Epidermal melanocyte (primary cell): Measurements from ENCODE around the gene CELF4.

ENCODE experiments used
- DNase-seq: peaks from one replicate; pipeline ENCODE4 v3.0.0; 2011; ENCODE audit warnings: low spot score; ENCODE audit not compliant: insufficient read length

The CELF4 gene

DNA sequence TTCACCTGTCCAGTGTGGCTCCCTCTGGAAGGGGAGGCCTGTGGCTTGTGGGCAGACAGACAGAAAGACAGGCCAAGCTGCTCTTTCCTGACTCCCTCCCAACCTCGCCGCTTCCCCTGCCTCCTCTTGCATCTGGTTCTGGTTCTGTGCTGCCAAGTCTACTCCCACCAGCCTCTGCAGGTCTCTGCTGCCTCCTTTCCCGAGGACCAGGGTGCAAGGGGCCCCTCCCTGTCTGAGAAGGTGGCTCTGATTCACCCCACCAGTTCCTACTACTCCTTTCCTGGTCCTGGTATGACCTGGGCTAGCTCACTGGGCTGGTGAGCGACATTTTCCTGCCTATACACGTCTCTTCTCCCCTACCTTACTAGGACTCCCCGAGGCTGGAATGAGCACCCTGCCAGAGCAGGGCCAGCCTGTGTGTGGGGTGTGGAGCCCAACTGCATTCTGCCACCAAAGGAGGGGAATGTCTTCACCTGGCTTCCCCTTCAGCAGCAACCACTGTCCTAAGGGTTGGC, 238.5 kb downstream of the CELF4 start:
- no peak for DNase-seq

DNA sequence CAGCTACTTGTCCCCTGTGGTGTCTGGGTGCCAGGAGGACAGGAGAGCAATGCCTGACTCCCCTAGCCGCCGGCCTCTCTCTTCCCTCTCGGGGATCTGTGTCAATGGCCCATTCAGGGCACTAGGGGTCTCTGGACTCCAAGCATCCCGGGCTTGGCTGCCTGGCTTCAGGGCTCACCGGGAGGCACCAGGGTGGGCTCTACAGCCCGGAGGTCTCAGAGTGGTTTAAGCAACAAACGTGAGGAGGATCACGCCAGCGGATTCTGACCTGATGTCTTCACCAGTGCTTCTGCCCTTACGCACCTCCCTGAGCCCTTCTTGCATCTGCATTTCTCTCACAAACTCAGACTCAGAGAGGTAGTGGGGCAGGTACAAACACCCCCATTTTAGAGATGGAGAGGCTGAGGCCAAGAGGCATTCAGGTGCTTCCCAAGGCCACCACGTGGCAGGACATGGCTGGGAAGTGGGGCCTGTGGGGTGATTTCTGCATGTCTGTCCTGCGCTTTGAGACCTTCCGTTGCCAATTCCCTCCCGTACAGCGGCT, 243.0 kb downstream of the CELF4 start:
- no peak for DNase-seq

DNA sequence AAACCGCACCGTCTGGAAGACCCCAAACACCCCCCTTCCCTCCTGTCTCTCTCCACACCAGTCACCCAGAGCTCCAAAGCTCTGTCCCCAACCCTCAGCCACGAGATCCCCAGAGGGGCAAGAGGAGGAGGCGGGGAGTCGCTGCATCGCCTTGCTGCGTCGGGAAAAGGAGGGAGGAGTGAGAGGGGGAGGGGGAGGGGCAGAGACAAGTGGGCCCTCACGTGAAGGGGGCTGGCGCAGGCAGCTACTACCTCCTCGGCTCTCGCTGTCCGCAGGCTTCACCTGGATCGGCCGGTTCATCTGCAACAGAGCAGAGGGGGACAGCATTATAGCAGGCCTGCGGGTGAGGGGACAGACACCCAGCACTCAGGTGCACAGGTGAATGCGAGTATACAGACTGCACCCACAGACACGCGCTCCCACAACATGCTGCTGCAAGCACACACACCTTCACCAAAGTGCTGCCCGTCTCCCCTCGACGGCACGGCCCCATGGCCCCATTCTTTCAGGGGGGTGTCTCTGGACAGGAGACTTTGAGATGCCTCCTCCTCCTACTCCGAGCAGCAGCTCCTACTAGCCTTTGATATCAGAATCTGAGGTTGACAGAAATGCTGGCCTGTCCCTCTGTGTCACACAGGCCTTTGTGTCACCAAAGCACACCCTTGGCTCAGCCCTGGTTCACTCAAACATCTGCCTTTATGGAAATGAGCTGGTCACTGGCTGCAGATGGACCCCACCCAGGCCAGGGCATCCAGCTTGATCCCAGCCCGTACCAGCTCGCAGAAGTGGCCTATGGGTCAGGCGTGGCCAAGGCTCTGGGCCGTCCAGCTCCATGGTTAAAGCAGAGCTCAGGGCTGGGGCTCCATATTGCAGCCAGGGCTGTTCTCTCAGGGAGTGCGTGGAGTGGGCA, 243.8 kb downstream of the CELF4 start:
- DNase-seq = no peak

DNA sequence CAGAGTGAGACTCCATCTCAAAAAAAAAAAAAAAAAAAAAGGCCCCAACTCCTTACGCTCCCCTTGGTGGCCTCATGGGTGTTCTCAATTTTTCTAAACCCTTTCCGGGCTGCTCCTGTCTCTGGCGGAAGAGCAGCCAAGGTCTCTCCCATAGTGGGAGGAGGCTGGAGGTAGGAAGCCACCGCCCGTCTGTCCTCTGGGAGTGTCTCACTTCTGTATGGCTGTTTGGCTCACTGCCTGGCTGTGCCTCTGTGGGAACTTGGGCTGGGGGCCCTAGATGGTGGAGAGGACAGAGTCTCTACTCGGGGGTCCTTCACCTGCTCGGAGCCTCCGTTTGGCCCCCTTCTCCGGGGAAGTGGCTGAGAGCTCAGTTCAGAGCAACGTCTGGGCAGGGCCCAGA, 245.3 kb downstream of the CELF4 start:
- no peak for DNase-seq

DNA sequence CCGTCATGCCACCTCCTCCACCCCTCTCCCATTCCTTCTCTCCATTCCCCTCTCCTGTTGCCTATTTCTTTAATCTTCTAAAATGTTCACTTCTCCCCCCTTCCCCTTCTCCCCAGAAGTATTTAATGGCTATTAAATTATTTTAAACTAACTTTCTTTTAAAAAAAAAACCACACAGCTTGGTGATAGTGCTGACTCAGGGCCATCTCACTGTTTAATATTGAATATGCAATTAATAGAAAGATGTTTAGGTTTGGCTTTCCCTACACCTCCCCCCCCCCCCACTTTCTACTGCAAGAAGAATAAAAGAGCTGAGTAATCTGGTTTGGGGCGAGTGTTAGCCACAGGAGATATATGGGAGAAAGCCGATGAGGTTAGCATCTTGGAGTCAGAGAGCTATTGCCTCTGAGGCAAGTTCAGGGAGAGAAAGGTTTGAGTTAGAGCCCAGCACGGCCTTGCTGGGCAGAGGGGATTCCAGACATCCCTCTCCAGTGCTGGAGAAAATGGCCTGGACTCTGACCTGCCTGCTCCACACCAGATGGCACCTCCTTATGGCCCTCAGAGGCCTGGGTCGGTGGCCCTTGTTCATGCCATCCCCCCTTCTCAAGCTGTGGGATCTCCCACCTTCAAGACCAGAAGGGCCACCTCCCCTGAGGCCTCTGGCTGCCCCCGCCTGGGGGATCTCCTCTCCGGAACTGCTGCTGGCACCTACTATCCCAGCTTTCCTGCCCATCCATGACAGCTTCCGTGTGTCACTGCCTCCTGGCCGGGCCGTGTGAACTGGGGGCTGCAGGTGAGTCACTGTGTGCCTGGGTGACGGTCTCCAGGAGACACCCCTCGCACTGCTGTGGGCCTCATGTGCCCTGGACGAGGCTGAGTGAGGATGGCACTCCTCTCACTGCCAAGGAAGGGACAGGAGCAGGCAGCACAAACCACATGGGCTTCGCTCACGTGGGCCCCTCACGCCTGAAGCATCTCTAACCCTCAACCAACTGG, 246.9 kb downstream of the CELF4 start:
- no peak for DNase-seq

DNA sequence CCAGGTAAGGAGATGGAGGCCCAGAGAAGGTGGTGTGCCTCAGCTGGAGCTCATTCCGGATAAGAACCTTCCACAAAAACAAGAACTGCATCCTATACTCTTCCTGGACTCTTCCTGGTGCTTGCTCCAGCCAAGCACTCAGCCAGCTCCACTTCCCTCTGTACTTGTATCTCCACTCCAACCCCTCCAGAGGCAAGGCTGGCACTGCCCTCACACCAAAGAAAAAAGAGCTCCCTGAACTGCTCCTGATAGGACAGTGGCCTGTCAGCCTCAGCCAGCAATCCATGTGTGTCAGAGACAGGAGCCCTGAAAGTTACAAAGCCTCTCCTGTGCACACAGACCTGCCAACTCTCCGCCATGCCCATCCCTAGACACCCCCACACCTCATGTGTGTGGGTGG, 248.1 kb downstream of the CELF4 start:
- DNase-seq = no peak

DNA sequence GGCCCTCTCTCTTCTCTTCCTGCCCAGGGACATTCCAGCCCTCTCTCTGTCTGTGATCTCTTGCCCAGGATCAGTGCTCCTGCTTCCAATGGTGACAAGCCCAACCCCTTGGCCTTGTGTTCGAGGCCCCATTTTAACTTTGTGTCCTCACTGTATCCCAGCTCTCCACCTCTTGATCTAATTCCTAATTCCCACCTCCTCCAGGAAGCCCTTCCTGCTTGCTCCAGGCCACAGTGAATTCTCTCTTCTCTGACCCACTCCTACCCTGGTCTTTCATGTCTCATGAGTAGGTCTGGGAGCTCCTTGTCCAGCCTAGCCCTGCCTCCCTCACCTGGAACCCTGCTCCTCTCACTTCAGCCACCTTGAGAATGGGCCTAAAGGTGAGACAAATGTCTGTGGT, 249.1 kb downstream of the CELF4 start:
- no peak for DNase-seq

DNA sequence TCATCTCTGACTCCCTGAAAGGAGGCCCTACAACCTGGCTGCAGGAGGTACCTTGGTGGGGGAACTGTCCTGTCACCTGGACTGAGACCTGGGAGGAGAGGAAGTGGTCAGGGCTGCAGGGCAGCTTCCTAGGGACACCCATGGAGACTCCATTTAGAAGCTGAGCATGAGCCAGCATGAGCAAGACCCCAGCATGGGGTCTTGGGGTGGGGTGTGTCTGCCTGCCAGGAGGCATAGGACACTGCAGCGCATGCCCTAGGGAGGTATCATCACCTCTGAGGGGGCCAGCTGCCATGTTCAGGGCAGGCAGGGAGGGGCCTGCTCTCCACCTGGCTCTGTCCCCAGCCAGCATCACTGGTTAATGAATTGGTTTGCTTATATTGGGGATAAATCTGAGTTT, 249.7 kb downstream of the CELF4 start:
- no peak for DNase-seq

DNA sequence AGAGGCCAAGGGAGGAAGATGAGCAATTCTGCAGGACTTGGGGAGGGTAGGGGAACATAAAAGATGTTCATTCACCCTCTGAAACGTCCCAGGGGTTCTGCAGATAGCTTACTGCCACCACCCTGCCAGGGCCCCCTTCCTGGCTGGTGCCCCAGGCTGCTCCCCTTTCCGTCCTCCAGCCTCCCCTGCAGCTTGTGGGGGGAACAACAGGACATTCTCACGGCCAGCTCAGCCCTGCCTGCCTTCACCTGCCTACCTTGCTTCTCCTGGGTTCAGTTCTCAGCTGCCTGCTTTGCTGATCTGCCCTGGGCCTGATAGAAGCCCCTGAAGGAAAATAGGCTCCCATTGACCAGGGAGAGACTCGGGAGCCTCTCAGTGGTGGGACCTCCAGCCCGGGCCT, 251.1 kb downstream of the CELF4 start:
- no peak for DNase-seq

DNA sequence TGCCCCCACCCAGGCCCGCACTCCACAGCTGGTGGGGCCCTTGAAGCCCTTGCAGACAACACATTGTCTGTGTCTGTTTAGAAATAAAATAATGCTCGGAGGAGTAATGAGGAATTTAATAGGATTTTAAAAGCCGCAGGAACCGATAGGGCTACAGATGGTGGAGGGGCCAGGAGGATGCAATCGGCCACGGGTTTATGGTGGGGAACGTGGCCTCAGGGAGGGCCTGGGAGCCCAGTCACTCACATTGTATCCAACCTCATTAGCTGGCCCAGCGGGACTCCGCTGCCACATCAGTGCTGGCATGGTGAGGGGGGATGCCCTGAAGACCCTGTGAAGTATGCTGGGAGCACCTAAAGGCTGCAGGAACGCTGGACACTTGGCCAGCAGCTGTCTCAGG, 252.0 kb downstream of the CELF4 start:
- DNase-seq = no peak

DNA sequence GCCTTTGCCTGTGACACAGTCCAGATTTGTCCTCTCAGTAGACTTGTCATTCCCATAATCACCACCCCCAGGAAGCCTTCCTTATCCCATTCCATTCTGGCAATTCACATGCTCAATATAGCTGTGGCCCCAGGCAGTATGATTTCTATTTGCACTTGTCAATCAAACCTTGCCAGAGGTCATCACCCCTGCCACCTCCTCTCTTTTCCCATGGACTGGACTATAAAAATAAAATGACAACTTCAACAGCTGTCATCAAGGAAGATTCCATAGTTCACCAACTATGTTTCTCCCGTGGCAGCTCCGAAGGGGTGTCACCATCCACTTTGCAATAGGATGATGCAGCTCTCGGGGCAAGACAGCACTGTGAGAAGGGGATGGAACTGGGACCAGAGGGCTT, 255.7 kb downstream of the CELF4 start:
- no peak for DNase-seq

DNA sequence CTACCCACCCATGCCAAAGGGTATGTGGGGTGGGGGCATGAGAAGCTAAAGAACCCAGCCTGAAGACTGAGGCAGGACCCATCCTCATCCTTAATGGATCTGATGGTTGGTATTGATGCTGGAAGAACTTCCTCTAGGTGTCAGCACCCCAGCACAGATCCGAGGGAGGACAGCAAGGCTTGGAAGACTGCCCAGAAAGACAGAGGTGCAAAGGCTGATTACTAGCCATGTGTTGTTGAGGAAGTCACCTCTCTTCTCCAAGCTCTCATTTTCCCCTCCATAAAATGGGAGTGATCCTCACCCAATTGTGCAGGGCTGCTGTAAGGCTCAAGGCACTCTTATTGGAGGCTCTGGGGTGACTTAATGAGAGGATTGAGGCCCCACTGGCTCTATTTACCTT, 256.5 kb downstream of the CELF4 start:
- DNase-seq = no peak

DNA sequence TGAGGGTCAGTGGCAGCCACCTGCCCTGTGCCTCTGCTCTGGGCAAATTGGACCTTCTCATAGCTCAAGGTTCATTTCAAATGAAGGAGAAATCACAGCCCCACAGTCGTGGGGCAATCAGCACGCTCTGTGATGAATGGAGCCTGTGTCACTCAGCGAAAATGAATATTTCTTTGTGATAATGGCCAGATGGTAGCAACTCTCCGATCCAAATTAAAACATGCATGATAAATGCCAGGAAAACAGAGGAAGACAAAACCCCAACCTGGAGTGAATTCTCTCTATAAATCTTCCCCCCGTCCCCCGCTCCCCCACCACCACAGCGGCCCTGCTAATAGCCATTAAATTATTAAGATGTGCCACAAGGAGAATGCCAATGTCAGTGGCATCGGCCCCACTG, 258.4 kb downstream of the CELF4 start:
- no peak for DNase-seq

DNA sequence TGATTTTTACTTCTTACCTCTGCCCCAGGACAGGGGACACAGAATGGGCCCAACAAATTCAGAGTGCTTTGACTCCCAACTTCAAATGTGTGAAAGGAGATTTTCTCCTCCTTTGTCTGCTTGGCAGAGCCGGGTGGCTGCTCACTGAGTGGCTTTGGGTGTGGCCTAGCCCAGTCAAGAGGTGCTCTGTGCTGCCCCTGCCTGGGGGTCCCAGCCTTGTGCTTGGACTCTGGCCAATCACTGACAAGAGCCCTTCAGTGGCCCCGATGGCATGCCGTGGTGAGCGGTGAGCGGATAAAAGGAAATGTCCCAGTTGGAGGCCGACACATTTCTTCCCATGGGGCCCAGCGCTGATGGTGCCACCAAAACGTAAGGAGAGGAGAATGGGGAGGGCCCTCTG, 259.2 kb downstream of the CELF4 start:
- no peak for DNase-seq

DNA sequence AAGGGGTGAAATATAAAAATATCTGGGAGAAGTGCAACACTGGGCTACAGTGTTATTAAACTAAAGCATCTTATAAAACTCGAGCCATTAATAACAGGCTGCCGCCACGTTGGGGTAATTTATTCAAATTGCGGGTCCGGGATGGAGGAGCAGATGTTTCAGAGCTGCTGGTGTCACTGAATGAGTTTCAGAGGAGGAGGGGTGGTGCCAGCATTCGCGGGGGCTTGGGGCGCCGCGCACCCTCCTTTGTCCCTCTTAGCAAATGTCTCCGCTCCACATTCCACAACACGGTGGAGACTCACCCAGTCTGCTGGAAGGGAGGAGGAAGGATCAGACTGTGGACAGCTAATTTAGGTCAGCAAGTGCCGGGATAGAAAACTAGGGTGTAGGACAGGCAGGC, 260.5 kb downstream of the CELF4 start:
- no peak for DNase-seq

DNA sequence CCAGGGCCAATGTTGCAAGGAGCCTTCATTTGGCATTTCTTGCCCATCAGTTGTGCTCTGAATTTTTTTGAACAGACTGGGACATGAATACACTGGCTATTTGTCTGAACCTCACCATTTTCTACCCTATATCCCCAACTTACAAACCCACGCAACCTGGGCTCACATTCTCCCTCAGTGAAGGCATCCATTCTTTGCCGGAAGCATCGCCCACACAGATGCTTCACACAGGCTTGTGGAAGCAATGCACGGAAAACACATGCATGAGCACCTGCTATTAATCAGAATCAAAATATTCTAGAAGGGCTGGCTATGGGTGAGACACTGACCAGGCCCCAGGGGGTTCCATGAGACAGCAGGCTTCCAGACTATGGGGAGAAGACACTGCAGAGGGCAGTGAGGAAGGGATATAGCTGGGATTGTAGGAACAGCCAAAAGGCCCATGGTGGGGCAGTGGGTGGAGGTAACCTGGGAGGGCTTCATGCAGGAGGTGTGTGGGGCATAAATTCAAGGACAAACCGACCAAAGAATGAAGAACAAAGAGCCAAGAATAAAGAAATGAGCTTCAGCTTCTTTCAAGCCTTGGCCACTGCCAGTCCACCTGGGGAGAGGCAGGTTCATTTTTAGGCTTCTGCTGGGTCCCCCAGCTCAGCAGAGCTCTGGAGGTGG, 261.5 kb downstream of the CELF4 start:
- no peak for DNase-seq

DNA sequence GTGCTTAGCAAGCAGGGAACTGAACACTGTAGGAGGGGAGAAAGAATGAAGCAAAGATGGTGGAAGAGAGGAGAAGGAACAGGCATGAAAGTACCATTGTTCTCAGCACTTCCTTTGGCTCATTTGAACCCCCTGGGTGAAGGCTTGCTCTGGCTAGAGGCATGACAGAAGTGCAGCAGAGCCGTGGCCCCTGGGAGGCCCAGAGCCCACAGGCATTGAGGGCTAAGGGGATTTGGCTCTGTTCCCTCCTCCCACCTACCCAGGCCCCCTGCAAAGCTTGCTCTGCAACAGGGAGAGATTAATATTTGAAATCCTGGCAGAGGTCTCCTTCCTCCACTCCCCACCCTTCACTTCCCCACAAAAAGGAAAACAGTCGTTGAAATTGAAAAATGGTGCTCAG, 262.6 kb downstream of the CELF4 start:
- no peak for DNase-seq

DNA sequence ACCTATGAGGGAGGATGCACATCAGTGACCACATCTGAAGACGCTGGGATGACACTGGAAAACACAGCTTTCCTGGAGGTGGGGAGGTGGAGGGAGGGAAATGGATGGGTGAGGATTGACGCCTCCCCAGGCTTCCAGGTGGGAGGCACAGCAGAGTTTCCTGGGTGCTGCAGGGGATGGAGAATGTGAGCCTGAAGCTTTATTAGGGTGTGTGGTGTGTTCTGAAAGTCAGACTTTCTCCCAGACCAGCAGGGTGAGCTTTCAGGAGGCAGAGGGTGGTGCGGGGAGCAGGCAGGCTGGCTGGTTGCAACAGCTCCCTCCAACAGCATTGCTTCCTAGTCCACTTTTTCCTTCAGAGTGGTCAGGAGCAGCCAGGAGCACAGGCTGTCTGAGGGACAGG, 263.1 kb downstream of the CELF4 start:
- no peak for DNase-seq

DNA sequence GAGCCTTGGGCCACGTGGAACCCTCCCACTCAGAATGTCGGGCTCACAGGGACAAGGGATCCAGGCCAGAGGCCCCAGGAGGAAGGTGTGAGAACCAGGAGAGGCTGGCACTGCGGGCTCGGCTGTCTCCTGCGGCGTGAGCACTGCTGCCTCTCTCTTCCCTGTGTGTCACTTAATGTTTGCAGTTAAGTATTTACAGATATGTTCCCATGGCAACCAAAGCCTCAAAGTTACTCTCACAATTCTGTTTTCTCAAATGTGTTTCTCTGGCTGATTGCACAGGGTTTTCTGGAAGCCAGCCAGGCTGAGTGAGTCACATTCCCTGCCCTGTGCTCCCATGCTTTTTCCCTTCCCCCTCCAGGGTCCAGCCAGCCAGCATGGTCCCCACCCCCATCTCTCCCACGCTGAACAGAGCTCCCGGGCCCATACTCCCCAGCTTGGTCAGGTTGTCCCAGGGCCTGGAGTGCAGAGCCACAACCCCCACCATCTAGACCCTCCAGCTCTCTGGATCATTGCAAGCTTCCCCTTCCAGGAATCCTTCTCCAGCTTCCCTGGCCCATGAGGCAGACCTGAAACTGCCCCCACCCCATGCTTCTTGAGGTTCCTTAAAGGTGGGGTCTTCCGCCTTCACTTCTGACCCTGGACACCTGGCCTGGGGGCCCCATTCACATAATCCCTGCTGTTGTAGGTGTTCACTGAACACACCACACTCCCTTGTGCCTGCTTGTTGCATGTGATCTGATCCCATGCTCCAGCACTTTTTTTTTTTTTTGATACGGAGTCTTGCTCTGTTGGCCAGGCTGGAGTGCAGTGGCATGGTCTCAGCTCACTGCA, 265.9 kb downstream of the CELF4 start:
- peak; percentile 65 for DNase-seq

DNA sequence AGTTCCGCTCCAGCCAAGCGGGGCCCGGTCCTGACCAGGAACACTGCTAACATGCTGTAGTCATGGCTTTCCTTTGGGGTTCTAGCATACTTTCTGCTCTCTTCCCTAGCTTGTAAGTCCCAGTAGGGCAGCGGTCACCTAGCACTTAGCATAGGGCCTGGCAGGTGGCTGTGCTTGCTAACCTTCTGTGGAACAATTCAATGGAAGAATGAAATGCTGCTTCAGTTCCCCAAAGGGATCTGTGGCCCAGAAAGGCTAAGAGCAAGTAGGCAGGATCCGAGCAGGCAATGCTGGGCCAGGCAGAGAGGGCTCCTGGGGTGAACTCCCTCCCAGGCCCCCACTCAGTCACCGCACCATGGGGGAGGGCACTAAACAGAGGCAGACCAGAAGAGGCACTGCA, 266.8 kb downstream of the CELF4 start:
- DNase-seq = no peak
